HG03457 (cell line): ENCODE measurements around the gene PMPCA.

Source experiments
- ATAC-seq: cut with Tn5 transposase; IDR thresholded peaks from one replicate; pipeline ENCODE4 v1.9.1; 2021; ENCODE audit warnings: moderate number of reproducible peaks; ENCODE audit not compliant: unreplicated experiment

Gene PMPCA

DNA sequence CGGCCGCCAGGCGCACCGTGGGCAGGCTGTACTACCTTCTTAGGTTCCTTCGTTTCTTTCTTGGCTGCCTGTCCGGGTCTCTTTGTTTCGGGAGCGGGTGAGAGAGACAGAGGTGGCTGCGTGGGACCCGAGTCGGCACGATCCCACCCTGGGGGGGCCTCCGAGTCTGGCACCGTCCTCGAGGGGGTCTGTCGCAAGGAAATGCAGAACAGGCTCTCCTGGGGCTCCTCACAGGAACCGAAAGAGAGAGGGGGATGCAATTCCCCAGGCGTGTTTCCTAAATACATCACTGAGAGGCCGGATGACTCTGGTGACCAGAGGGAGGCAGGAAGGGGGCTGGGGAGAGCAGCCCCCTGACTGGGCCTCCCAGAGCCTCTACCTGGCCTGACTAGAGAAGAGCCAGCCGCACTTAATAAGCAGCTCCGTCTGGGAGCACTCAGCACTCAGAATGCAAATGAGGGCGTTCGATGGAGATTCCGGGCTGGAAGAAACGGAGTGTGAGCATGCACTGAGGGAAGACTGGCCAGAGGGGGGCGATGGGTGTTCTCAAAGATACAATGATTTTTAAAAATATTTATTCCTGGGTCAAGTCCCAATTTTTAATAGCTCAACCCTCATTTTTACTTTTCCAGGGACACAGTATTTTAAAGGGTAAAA is 40.9 kb downstream of the PMPCA start:
- no peak for ATAC-seq

GRCh38 chr9:136453326-136453725 is 42.9 kb downstream of the PMPCA start:
- ATAC-seq = no peak

DNA sequence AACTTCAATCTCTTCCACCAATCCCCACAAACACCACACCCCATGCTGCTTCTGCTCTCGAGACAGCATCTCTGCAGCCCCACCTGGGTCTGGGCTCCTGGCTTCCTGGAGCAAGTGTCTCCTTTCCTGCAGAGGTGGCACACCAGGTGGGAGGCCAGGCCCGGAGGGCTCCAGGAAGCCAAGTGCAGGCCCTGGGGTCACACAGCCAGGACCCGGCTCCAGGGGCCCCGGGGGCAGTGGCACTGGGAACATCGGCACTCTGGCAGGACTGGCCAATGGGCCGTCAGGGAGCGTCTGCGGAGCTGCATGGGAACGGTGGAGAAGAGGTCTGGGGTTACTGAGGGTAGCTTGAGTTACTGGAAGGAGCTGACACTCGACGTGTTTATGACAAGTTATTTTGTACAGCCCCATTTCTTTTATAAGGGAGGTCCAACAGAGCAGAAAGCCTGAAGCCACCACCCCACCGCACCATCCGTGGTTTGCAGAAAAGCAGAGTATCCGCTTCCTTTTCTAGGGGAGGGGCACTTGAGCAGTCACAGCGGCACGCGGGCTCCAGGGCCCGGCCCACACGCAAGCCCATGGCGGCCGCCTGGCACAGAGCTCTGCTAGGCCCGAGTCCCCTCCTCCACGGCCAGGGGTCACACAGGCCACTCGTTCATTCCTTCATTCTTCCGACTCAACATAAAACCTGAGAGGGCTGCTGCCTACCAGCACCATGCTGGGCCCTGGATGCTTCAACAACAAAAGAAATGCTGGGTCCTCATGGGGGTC is 43.8 kb downstream of the PMPCA start:
- no peak for ATAC-seq

DNA sequence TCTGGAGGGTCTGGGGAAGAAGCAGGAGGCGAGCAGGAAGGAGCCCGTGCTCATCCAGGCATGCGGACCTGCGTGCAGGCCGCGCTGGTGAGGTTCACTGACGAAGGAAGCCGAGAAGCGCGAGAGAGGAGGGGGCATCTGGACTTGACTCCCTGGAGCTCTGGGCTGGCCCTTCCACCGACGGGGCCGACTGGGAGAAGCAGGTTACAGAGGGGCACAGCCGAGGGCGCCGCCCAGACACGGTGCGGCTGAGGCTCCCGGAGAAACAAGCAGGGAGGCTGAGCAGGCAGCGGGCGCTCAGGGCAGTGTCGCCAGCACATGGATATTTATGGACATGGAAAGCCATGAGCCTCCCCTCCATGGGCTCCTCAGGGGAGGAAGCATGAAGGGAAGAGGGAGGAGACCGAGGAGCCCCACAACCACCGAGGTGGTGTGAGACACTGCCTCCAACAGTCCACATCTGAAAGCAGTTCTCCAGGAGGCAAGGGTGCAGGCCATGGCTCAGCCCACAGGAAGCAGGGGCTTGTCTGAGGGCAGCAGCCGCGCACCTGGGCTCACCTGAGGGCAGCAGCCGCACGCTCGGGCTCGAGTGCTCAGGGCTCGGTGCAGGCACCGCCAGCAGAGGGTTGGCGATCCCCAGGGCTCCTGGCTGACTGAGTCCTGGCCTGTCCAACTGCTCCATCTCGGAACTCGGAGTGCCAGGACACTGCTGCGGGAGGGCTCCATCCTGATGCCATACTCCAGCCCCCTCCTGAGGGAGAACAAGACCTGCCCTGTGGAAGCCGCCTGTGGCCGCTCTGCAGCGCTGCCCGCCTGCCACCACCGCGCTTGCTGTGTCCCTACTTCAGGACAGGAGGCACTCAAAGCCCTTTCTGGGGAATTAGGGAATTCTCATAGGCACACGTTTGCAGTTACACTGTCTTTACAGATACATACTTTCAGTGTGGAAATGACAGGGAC is 44.9 kb downstream of the PMPCA start:
- no peak for ATAC-seq

GRCh38 chr9:136456258-136456657 is 45.8 kb downstream of the PMPCA start:
- ATAC-seq = no peak

GRCh38 chr9:136457326-136457725 is 46.9 kb downstream of the PMPCA start:
- no peak for ATAC-seq

DNA sequence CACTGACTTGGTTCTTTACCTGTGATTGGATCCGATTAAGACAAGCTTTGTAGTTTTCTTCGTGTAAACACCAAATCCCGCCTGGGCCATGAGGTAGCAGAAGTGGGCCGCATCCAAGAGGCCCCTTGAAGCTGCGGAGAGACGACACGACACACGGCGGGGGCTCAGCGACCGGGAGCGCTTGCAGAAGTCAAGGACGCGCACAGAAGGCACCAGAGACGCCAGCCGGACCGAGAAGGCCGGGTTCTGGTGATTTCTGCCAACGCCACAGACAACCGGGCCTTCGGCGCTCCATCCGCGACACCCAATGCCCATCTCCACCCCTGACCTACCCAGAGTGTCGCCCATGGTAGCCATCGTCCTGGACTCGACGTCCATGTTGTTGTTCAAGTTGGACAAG is 49.0 kb downstream of the PMPCA start:
- no peak for ATAC-seq

- ATAC-seq = no peak
Measured at GRCh38 chr9:136460772-136461325, 50.4 kb downstream of the PMPCA start.

DNA sequence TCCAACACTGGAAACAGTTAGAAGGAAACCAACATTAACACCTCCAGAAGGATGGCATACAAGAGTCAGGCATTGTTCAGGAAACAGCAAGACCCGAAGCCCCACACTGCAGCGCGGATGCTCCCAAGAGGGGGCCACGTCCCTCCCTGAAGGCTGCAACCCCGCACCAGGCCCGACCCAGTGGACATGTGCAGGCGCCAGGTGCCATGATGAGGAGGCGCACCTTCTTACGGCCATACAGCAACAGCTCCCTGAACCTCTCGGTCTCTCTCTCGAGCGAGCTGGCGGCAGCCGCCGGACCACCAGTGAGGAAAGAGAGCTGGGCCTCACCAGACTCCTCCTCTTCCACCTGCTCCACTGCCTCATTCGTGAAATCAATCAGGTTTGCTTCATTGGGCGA is 52.2 kb downstream of the PMPCA start:
- ATAC-seq = no peak

DNA sequence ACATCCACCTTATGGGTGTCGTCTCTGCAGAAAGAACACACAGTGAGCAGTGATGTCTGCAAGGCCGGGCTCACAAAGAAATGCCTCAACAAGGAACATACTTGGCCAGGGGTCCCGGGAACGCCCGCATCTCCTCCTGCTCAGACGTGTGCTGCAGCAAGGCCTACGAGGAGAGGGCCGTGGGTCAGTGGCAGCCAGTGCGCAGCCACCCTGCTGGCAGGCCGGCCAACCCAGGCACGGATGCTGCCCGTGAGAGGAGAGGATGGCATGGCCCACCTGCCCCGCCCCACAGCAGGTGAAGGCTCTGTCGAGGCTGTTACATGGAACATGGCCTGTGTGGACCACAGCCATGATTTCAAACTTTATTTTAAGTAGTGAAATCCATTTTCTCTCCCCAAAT is 53.1 kb downstream of the PMPCA start:
- no peak for ATAC-seq

DNA sequence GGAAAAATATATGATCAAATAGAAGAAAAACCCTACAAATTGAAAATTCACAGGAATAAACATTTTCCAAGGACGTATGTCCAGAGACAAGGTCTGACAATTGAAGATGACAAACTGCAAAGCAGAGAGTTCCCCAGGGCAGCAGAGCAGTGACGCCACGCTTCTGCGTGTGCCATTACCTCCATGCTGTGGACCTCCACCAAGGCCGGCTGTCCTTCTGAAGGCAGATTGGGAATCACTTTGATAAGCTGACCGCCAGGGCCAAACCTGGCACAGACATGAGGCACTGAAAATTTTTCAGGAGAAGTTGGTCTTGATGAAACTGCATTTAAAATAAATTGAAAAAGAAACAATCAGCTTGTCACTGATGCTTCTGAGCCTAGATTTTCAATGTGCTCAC is 53.8 kb downstream of the PMPCA start:
- no peak for ATAC-seq

- ATAC-seq = no peak
Measured at GRCh38 chr9:136465500-136466154, 55.2 kb downstream of the PMPCA start.

DNA sequence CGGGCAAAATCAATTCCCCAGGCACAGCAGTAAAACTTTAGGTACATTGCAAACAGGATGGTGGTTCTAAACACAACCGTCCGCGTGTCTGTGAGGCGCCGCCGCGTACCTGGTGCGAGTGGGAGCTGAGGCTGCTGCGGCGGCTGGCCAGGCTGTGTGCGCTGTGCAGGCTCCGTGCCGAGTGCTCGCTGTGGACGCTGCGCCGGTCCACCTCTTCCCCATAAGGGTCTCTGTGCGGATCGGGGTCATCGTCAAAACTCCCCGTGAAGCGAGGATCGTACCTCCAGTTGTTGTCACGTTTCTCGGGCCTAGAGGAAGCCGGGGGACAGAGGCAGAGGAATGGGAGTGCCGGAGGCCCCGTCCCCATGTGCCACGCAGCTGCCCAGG is 55.7 kb downstream of the PMPCA start:
- ATAC-seq = no peak

- ATAC-seq = no peak
Measured at GRCh38 chr9:136467766-136468165, 57.3 kb downstream of the PMPCA start.

GRCh38 chr9:136470356-136470755 is 59.9 kb downstream of the PMPCA start:
- no peak for ATAC-seq

DNA sequence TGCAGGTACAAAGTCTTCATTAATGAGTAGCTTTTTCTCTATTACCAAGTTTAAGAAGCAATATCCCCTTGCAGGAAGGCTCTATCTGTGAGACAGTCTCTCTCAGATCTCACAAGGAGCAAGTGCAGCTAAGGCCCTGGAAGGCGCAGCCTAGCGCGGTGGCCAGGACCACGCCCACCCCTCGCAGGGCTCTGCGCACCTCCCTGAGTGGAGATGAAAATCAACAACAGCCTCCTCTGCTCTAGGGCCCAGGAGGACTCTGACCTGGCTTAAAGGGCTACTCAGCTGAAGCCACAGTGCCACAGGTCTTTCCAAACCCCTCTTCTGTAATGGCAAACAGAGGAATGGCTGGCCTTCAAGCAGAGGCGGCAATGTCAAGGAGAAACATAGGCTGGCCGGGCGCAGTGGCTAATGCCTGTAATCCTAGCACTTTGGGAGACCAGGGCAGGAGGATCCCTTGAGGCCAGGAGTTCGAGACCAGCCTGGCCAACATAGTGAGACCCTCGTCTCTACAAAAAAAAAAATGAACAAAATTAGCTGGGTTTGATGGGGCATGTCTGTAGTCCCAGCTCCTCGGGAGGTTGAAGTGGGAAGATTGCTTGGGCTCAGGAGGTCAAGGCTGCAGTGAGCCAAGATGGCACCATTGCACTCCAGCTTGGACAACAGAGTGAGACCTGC is 60.5 kb downstream of the PMPCA start:
- no peak for ATAC-seq

GRCh38 chr9:136471802-136472487 is 61.5 kb downstream of the PMPCA start:
- no peak for ATAC-seq

DNA sequence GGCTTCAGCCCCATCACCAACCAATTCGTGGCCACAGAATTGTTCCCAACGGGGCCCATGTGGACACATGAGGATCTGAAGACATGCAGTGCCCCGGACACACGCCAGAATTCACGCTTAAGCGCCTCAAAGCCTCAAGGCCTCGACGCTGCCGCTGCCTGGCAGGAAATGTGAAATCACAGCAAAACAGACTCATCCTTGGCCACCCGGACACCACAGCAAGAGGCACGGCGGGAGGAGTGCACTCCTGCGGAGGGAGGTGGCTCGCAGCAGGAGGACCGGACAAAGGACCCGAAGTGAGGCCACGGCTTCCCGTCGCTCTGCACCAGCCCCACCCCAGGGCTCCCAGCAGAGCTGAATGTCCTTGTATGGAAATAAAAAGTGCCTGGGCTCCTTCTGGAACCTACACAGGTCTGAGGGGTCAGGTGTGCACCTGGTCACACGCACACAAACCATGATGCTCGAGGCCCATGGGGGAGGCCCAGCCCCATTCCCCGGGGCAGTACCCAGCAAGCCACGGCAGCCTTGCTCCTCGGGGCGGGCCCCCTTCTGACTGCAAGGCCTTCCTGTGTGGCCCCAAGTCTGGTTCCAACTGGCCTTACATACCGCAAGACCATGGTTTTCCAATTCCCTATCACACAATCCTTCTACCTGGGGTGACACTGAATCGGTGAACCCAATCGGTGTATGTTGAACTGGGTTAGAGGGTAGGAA is 62.3 kb downstream of the PMPCA start:
- no peak for ATAC-seq

DNA sequence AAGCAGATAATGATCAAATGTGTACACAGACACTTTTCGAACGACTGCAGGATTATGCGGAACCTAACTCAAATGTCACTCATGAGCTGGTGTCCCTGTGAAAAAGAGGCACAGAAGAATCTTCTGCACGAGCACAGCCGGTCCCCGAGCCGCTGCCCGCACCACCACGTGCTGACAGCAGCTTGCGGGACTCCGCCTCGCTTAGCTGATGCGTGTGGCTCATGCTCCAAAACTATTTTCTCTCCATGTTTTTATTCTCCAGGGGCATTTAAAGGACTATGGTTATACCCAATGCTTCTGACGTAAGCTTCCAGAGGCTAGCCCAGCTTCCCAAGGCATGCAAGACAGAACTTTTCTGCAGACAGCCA is 62.9 kb downstream of the PMPCA start:
- ATAC-seq = no peak
